Liver (tissue), 9 donors: ENCODE measurements around the gene LRP5. TPM values are rescaled to one million over a fixed set of nuclear protein-coding genes. Genes with fewer than 3 reads are reported as not detected.

ENCODE experiments used
- DNase-seq: peaks from one replicate; pipeline ENCODE4 v3.0.0-alpha.2; 2017; ENCODE audit warnings: low spot score
- H3K27ac ChIP-seq, 2 donors: one replicate each; pipeline ENCODE4 v1.7.0; 2013; ENCODE audit warnings: inconsistent platforms in 2 of 2, low read length in 2 of 2, control low read depth in 1 of 2, low read depth in 1 of 2, mild to moderate bottlenecking in 1 of 2
- H3K27me3 ChIP-seq, 4 donors: one replicate each; pipeline versions ENCODE4 v1.6.1 to v1.7.0; 2013; ENCODE audit warnings: low read length in 3 of 4, inconsistent platforms in 1 of 4, mild to moderate bottlenecking in 1 of 4, moderate library complexity in 1 of 4; ENCODE audit not compliant: control insufficient read depth in 4 of 4, insufficient read depth in 4 of 4
- H3K36me3 ChIP-seq, 4 donors: one replicate each; pipeline versions ENCODE4 v1.6.1 to v1.7.0; 2013; ENCODE audit warnings: low read length in 3 of 4, mild to moderate bottlenecking in 3 of 4, low read depth in 1 of 4, moderate library complexity in 1 of 4; ENCODE audit not compliant: control insufficient read depth in 4 of 4, insufficient read depth in 3 of 4
- H3K4me1 ChIP-seq, 4 donors: one replicate each; pipeline versions ENCODE4 v1.6.1 to v1.7.0; 2013; ENCODE audit warnings: low read length in 3 of 4, mild to moderate bottlenecking in 3 of 4, moderate library complexity in 1 of 4; ENCODE audit not compliant: control insufficient read depth in 4 of 4, insufficient read depth in 4 of 4
- H3K4me3 ChIP-seq, 3 donors: one replicate each; pipeline versions ENCODE4 v1.6.1 to v1.7.0; 2013; ENCODE audit warnings: low read length in 3 of 3, control low read depth in 1 of 3, low read depth in 1 of 3, mild to moderate bottlenecking in 1 of 3
- H3K9ac ChIP-seq, 2 donors: one replicate each; pipeline ENCODE4 v1.7.0; 2013; ENCODE audit warnings: low read length in 2 of 2, mild to moderate bottlenecking in 2 of 2, moderate library complexity in 2 of 2, control low read depth in 1 of 2, low read depth in 1 of 2
- H3K9me3 ChIP-seq, 4 donors: one replicate each; pipeline versions ENCODE4 v1.6.1 to v1.7.0; 2013; ENCODE audit warnings: low read length in 3 of 4; ENCODE audit not compliant: control insufficient read depth in 4 of 4
- EGR1 ChIP-seq, 2 donors: IDR thresholded peaks; 2 replicates each; pipeline ENCODE4 v1.6.1; 2016 to 2018; ENCODE audit warnings: antibody characterized with exemption in 2 of 2, low read depth in 2 of 2
- GABPA ChIP-seq, 2 donors: IDR thresholded peaks in 1 of 2; conservative IDR thresholded peaks in 1 of 2; 2 replicates each; pipeline ENCODE4 v1.6.1; 2016; ENCODE audit warnings: antibody characterized with exemption in 2 of 2, mild to moderate bottlenecking in 1 of 2, moderate library complexity in 1 of 2
- HNF4G ChIP-seq: IDR thresholded peaks from 2 replicates; pipeline ENCODE4 v1.6.1; 2016; ENCODE audit warnings: antibody characterized with exemption
- JUND ChIP-seq, 2 donors: IDR thresholded peaks; 2 replicates each; pipeline ENCODE4 v1.6.1; 2016; ENCODE audit warnings: antibody characterized with exemption in 2 of 2
- RAD21 ChIP-seq, 2 donors: IDR thresholded peaks; 2 replicates each; pipeline ENCODE4 v1.6.1; 2016; ENCODE audit warnings: antibody characterized with exemption in 2 of 2, mild to moderate bottlenecking in 2 of 2
- SP1 ChIP-seq: IDR thresholded peaks from 2 replicates; pipeline ENCODE4 v1.6.1; 2018; ENCODE audit warnings: antibody characterized with exemption, mild to moderate bottlenecking
- TAF1 ChIP-seq: conservative IDR thresholded peaks from 2 replicates; pipeline ENCODE4 v1.6.1; 2016; ENCODE audit warnings: antibody characterized with exemption, mild to moderate bottlenecking
- YY1 ChIP-seq: IDR thresholded peaks from 2 replicates; pipeline ENCODE4 v1.6.1; 2016; ENCODE audit warnings: antibody characterized with exemption, mild to moderate bottlenecking
- WGBS: extraction: QIAGEN DNeasy Blood & Tissue Kit; methylation state at CpG from one replicate; pipeline ENCODE4 v1.1.7; 2013; 5-methylcytosine and 5-hydroxymethylcytosine counted together
- polyA plus RNA-seq, 2 donors: library from polyadenylated mRNA; stranded (reverse) in 1 of 2; unstranded in 1 of 2; fragments of 200-250 nt in 1 of 2; fragments of >200 nt in 1 of 2; fragmentation: Nextera tagmentation in 1 of 2; extraction: Ambion mirVana in 1 of 2; gene quantifications; one replicate each; pipeline versions ENCODE4 v1.2.1 to v1.2.3, GENCODE V29; 2013 to 2015
- total RNA-seq, 2 donors: library from RNA; depleted of rRNA; stranded (reverse); fragments of >200 nt; gene quantifications; one replicate each; pipeline ENCODE4 v1.2.3, GENCODE V29; 2014
- TF ChIP-seq, protein P1 (sequence below): IDR thresholded peaks from 2 replicates; pipeline ENCODE4 v1.6.1; 2016; ENCODE audit warnings: antibody characterized with exemption, mild to moderate bottlenecking
- TF ChIP-seq, protein P2 (sequence below): IDR thresholded peaks from 2 replicates; pipeline ENCODE4 v1.6.1; 2016; ENCODE audit warnings: antibody characterized with exemption
- donor health status: healthy.
- donor health status: healthy.
- donor health status: healthy.
- donor health status: healthy.
- donor health status: healthy.

The LRP5 gene
- total and polyA plus RNA-seq, 4 donors: 48.9 to 99.3 (median 71.3) TPM

- H3K4me1 ChIP-seq: peaks cover 7 to 27% (median 18%) of the 10 kb centered on the region in 4 donors
- TF ChIP-seq SP1: peak; percentile 15
- TF ChIP-seq YY1: no peak
- H3K9ac ChIP-seq: no peak overlapping the region
- no peaks in the 10 kb centered on the region for H3K9me3 ChIP-seq
- 68% methylated on average over 2 of the region's 2 CpGs for WGBS
- H3K27me3 ChIP-seq: no peaks in the 10 kb centered on the region
- no peak overlapping the region for H3K4me3 ChIP-seq
- no peak overlapping the region for H3K27ac ChIP-seq
- no peak for DNase-seq
- no peaks in the 10 kb centered on the region for H3K36me3 ChIP-seq
These were observed 9.3 kb upstream of the LRP5 start for GRCh38 chr11:68303083-68303482.

DNA sequence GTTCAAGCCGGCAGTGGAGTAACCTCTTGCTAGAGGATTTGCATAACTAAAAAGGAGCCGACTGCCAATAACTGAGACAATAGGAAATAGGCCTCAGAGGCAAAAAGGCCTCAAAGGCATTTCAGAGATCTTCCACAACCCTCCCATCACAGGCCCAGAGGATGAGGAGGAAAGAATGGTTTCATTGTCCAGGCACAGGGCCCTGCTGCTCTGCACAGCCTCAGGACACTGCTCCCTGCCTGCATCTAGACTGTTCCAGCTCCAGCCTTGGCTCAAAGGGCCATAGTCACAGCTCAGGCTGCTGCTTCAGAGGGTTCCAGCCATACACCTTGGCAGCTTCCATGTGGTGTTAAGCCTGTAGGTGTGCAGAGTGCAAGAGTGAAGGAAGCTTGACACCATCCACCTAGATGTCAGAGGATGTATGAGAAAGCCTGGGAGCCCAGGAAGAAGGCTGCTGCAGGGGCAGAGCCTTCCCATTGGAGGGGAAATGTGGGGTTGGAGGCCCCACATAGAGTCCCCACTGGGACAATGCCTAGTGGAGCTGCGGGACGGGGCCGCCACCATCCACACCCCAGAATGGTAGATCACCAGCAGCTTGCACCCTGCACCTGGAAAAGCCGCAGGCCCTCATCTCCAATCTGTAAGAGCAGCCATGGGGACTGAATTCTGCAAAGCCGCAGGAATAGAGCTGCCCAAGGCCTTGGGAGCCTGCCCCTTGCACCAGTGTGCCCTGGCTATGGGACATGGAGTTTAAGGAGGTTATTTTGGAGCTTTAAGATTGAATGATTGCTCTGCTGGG is 8.2 kb upstream of the LRP5 start:
- Histone ChIP-seq H3K36me3 (no peaks in the 10 kb centered on the region), H3K4me3 (no peak overlapping the region), H3K9ac (no peak overlapping the region), H3K9me3 (no peaks in the 10 kb centered on the region), H3K27me3 (no peaks in the 10 kb centered on the region), H3K27ac (no peak overlapping the region), H3K4me1 (peaks cover 2 to 16% (median 7%) of the 10 kb centered on the region in 4 donors)
- DNase-seq: no peak
- WGBS: 93% methylated on average over 7 of the region's 7 CpGs
- TF ChIP-seq, protein P1, sequence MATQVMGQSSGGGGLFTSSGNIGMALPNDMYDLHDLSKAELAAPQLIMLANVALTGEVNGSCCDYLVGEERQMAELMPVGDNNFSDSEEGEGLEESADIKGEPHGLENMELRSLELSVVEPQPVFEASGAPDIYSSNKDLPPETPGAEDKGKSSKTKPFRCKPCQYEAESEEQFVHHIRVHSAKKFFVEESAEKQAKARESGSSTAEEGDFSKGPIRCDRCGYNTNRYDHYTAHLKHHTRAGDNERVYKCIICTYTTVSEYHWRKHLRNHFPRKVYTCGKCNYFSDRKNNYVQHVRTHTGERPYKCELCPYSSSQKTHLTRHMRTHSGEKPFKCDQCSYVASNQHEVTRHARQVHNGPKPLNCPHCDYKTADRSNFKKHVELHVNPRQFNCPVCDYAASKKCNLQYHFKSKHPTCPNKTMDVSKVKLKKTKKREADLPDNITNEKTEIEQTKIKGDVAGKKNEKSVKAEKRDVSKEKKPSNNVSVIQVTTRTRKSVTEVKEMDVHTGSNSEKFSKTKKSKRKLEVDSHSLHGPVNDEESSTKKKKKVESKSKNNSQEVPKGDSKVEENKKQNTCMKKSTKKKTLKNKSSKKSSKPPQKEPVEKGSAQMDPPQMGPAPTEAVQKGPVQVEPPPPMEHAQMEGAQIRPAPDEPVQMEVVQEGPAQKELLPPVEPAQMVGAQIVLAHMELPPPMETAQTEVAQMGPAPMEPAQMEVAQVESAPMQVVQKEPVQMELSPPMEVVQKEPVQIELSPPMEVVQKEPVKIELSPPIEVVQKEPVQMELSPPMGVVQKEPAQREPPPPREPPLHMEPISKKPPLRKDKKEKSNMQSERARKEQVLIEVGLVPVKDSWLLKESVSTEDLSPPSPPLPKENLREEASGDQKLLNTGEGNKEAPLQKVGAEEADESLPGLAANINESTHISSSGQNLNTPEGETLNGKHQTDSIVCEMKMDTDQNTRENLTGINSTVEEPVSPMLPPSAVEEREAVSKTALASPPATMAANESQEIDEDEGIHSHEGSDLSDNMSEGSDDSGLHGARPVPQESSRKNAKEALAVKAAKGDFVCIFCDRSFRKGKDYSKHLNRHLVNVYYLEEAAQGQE: no peak
- TF ChIP-seq TAF1 (no peak), HNF4G (no peak), JUND (IDR thresholded peaks at IDR 0.05) (no peak), GABPA (IDR thresholded peaks at IDR 0.05 in 1 of 2, conservative IDR thresholded peaks at IDR 0.05 in 1 of 2) (no peak), SP1 (no peak)

- 99% methylated on average over 3 of the region's 3 CpGs for WGBS
- Histone ChIP-seq H3K36me3 (no peaks in the 10 kb centered on the region), H3K27ac (no peak overlapping the region), H3K27me3 (no peaks in the 10 kb centered on the region), H3K9me3 (no peaks in the 10 kb centered on the region), H3K4me1 (peaks cover 0 to 6% (median 2%) of the 10 kb centered on the region in 4 donors), H3K4me3 (no peak overlapping the region), H3K9ac (no peak overlapping the region)
- no peak for DNase-seq
- TF ChIP-seq EGR1 (IDR thresholded peaks at IDR 0.05; ENCODE audit: low read depth in 2 of 2) (no peak), SP1 (no peak), RAD21 (IDR thresholded peaks at IDR 0.05) (no peak)
- TF ChIP-seq, protein P2, sequence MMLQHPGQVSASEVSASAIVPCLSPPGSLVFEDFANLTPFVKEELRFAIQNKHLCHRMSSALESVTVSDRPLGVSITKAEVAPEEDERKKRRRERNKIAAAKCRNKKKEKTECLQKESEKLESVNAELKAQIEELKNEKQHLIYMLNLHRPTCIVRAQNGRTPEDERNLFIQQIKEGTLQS: no peak
These were observed 5.8 kb upstream of the LRP5 start for GRCh38 chr11:68306636-68307035.
